SW480 (cell line): ENCODE measurements around the gene HRCT1.
"Not testable (repeated sequence)": the region's sequence is repeated elsewhere in the genome, so short reads cannot be mapped to it uniquely, and the experiment has no call there.

Source experiments
- DNase-seq: peaks from one replicate; pipeline ENCODE4 v3.0.0-alpha.2; 2016; ENCODE audit warnings: low spot score

The HRCT1 gene

GRCh38 chr9:35905912-35906679 is at the start of gene HRCT1:
TSS of gene HRCT1 (plus strand) at chr9:35906202. CDS start at chr9:35906288, 86 bp downstream.
- DNase-seq: peak; percentile 84

DNA sequence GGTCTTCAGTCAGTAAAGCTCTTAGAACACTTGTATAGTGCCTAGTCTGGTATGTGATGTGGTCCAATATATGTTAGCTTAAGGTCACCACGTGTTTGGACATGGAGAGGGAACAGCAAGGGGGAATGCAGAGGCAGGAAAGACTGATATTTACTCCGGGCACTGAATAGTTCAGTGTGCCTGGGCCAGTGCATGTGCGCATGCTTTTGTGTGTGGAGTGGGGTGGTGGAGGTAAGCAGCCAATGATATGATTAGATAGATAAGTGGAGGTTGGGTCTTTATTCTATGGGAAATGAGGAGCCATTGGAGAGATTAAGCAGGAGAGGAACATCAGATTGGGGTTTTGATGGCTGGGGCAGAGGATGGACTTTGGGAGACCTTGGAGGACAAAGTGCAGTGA is 49.8 kb upstream of the HRCT1 start:
- no peak for DNase-seq

DNA sequence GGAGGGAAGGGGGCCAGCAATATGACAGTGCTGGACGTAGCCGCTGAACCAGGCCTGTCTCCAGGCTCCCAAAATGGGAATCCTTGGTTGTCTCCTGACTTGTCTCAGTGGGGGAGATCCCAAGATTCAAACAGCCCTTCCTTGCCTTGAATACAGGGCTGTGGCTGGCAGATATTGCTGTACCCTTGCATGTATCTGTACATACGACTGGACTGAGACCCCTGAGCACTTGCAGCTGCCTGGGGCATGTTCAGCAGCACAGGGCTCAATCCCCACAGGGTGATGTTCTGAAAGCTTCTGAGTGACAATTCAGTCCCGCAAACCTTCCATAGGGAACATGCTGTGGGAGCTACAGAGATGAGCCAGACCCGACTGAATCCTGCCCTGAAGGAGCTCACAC is 49.1 kb upstream of the HRCT1 start:
- DNase-seq: no peak

GRCh38 chr9:35858458-35858857 is 47.5 kb upstream of the HRCT1 start:
- no peak for DNase-seq

- peak; percentile 44 for DNase-seq
These were observed 46.6 kb upstream of the HRCT1 start for GRCh38 chr9:35859310-35859989.

GRCh38 chr9:35859990-35860339 is 46.0 kb upstream of the HRCT1 start:
- DNase-seq: no peak

- no peak for DNase-seq
These were observed 44.7 kb upstream of the HRCT1 start for GRCh38 chr9:35861161-35861897.

- DNase-seq: no peak
These were observed 43.7 kb upstream of the HRCT1 start for GRCh38 chr9:35862328-35862727.

DNA sequence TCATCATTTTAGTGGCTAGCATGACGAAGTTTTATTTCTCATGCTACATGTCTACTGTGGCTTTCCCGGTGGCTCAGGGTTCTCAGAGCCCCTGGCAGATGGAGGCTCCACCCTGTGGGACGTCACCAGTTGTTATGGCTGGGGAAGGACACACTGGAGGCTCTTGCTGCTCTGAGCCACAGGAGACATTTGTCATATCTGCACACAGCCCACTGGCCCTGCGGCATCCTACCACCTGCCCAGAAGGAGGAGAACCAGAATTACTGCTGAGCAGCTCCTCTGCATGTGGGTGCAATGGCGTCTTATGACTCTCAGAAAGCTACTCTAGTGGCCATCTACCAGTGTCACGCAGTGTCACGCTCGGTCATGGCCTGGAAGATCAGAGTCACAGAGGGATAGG is 42.4 kb upstream of the HRCT1 start:
- DNase-seq: no peak

DNA sequence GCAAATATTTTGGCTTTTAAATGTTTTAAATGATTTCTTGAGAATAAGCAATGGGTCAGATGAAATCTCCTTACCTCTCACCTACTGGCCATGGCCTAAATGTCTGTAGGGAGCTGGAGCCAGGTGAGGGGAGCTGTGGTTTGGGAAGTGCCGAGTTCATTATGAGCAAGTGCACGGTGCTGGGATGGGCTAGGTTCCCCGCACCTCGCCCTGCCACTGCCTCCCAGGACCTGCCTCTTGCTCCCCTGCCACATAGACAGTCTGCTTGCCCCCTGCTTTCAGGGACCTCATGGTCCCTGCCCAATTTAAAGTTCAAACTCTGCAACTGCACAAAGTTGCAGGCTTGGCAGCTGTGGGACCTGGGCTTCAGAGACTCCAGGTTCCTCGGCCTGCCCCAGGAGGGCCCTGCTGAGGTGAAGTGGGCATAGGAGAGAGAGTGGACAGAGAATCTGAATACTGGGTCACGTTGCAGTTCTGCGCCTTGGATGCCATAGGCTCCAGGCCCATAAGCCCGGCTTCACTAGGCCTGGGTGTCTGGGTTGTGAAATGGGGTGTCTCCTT is 41.2 kb upstream of the HRCT1 start:
- no peak for DNase-seq

- no peak for DNase-seq
These were observed 38.5 kb upstream of the HRCT1 start for GRCh38 chr9:35867538-35867937.

- no peak for DNase-seq
These were observed 37.1 kb upstream of the HRCT1 start for GRCh38 chr9:35868933-35869332.

DNA sequence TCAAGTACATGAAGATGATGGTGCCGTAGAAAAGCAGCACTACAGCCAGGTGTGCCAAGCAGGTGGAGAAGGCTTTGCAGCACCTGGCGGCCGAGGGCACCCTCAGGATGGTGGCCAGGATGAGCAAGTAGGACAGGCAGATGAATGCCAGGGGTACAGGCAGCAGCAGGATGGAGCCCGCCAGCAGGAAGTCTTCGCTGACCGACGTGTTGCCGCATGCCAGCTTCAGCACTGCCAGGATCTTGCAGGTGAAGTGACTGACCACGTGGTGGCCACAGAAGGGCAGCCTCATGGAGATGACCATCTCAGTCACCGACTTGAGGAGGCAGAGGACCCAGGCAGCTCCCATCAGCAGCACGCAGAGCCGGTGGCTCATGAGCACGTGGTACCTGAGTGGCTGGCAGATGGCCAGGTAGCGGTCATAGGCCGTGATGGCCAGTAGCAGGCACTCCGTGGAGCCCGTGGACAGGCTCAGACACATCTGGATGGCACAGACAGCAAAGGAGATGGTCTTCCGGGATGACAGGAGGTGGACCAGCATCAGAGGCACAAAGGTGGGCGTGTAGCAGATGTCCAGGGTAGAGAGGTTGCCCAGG is 36.3 kb upstream of the HRCT1 start:
- DNase-seq: no peak

- DNase-seq: no peak
These were observed 35.6 kb upstream of the HRCT1 start, which contains the start of gene OR13J1 for GRCh38 chr9:35870351-35870923. TSS of gene OR13J1 (minus strand) at chr9:35870401. CDS start at chr9:35870401, 0 bp downstream.

DNA sequence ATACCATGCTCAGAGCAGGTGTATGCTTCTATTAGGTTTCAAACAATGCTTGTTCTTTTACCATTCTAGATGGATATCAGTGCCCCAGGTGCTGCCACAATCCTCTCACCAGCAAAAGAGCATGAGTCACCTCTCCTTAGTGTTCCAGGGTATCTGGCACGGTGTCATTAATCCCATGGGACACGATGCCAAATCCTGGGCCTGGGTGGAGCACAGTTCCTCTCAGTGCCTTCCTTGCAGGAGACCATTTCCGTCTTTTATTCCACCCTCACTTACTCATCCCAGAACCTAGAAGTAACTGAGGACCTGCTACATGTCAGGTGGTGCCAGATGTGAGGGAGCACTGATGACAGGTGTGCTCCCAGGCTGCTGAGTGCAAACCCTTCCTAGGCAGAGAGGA is 34.5 kb upstream of the HRCT1 start:
- peak; percentile 62 for DNase-seq

- no peak for DNase-seq
These were observed 33.5 kb upstream of the HRCT1 start for GRCh38 chr9:35872505-35872904.

- DNase-seq: peak; percentile 68
These were observed 23.6 kb upstream of the HRCT1 start for GRCh38 chr9:35882263-35882848.

- no peak for DNase-seq
These were observed 23.0 kb upstream of the HRCT1 start for GRCh38 chr9:35882996-35883395.

DNA sequence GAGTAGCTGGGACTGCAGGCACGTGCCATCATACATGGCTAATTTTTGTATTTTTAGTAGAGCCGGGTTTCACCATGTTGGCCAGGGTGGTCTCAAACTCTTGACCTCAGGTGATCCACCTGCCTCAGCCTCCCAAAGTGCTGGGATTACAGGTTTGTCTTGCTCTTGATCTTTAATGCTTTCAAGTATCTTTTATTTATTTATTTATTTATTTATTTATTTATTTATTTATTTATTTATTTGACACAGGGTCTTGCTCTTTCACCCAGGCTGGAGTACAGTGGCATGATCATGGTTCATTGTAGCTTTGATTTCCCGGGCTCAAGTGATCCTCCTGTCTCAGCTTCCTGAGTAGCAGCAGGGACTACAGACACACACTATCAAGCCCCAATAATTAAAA is 21.1 kb upstream of the HRCT1 start:
- DNase-seq: not testable (repeated sequence)

DNA sequence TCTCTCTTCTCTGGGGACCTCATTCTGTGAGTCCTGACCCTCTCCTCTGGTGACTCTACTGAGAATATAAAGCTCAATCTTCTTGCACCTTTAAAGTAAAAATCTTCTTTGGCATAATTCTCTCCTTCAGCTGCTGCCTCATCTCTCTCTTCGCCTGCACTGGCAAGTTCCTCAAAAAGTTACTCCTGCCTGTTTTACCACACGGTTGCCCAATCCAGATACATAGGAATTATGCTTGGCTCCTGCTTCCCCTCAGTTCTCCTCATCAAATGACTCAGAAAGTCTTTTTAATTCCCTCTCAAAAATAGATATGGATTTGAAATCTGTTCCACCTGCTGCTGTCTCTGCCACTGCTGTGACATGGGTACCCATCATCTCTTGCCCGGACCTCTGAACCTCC is 14.4 kb upstream of the HRCT1 start:
- no peak for DNase-seq

DNA sequence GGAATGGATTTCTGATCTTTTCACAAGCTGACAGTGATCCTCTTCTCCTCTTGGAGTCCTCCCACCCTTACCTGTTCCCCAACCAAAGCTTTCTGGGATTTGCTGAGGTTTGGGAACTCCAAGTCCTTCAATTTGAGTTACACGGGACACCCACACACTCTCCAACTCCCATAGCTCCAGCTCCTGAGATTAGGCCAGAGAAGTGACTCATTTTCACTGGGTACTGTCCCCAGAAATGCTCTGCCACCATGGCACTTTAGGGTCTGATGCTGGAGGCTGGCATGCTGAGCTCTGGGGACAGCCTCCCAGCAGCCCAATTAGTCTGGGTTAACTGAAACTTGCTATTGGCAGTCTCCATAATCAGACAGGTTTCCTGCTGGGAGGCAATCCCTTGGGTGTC is 14.0 kb upstream of the HRCT1 start:
- no peak for DNase-seq

DNA sequence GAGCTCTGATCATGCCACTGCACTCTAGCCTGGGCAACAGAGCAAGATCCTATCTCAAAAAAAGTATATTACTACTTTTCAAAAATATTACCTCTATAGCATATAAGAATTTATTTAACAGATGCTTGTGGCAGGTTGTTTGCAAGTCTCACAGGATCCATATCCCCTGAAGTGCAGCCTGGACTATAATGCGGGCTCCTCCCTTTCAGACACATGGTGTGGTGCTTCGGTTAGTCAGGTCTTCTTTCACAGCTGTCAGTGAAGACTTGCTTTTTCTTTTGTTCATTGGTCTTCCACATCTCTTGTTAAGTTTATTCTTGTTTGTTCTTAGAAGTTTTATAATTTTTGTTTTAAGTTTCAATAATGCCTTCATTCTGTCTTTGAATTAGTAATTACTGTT is 9.4 kb upstream of the HRCT1 start:
- no peak for DNase-seq
